GM23338 (cell line): ENCODE measurements around the gene OSBPL1A. TPM values are rescaled to one million over a fixed set of nuclear protein-coding genes. Genes with fewer than 3 reads are reported as not detected.

Experiments
- ATAC-seq: fragments of 200-7000 bp; cut with Tn5 transposase; 3 replicates; pipeline ENCODE4 v1.9.1; 2020
- DNase-seq: peaks from one replicate; pipeline ENCODE4 v3.0.0-alpha.2; 2015; ENCODE audit warnings: low spot score
- H2AFZ ChIP-seq: fragments of 200-600 bp; sonication (generic); 2 replicates; pipeline ENCODE4 v1.8.0; 2016; ENCODE audit warnings: antibody characterized with exemption, mild to moderate bottlenecking, moderate library complexity
- H3F3A ChIP-seq: fragments of 200-600 bp; sonication (generic); replicated peaks from 2 replicates; pipeline ENCODE4 v1.8.0; 2017; ENCODE audit warnings: antibody characterized with exemption, mixed run types, low read depth
- H3K27ac ChIP-seq: fragments of 200-600 bp; sonication (generic); 2 replicates; pipeline ENCODE4 v1.6.1; 2016; ENCODE audit warnings: low read depth
- H3K27me3 ChIP-seq: fragments of 200-600 bp; sonication (generic); 2 replicates; pipeline ENCODE4 v1.8.0; 2016; ENCODE audit warnings: mild to moderate bottlenecking, mixed run types, moderate library complexity; ENCODE audit not compliant: insufficient read depth
- H3K36me3 ChIP-seq: fragments of 200-600 bp; sonication (generic); 2 replicates; pipeline ENCODE4 v1.8.0; 2016; ENCODE audit warnings: mild to moderate bottlenecking; ENCODE audit not compliant: insufficient read depth
- H3K4me1 ChIP-seq: fragments of 200-600 bp; sonication (generic); 2 replicates; pipeline ENCODE4 v1.8.0; 2016; ENCODE audit warnings: mild to moderate bottlenecking, moderate library complexity; ENCODE audit not compliant: insufficient read depth
- H3K4me2 ChIP-seq: fragments of 200-600 bp; sonication (generic); 2 replicates; pipeline ENCODE4 v1.7.1; 2017; ENCODE audit warnings: mixed run types
- H3K4me3 ChIP-seq: fragments of 200-600 bp; sonication (generic); 2 replicates; pipeline ENCODE4 v1.6.1; 2016; ENCODE audit warnings: mixed run types
- H3K79me2 ChIP-seq: fragments of 200-600 bp; sonication (generic); replicated peaks from 2 replicates; pipeline ENCODE4 v1.8.0; 2017; ENCODE audit warnings: mild to moderate bottlenecking; ENCODE audit not compliant: insufficient read depth
- H3K9me2 ChIP-seq: fragments of 200-600 bp; sonication (generic); 2 replicates; pipeline ENCODE4 v1.8.0; 2017; ENCODE audit not compliant: insufficient read depth
- H4K20me1 ChIP-seq: fragments of 200-600 bp; sonication (generic); replicated peaks from 2 replicates; pipeline ENCODE4 v1.8.0; 2017; ENCODE audit warnings: mild to moderate bottlenecking; ENCODE audit not compliant: insufficient read depth
- H3K27ac Mint-ChIP-seq: 2 replicates; pipeline ENCODE4 v1.8.0; 2020; ENCODE audit warnings: inconsistent platforms, mild to moderate bottlenecking, moderate library complexity, mixed read lengths
- H3K27me3 Mint-ChIP-seq: 3 replicates; pipeline ENCODE4 v1.8.0; 2022; ENCODE audit warnings: low read depth, mild to moderate bottlenecking, moderate library complexity, mixed read lengths, inconsistent platforms; ENCODE audit not compliant: insufficient read depth, poor library complexity
- H3K36me3 Mint-ChIP-seq: 3 replicates; pipeline ENCODE4 v1.8.0; 2021; ENCODE audit warnings: low read depth, mild to moderate bottlenecking, inconsistent platforms, moderate library complexity, mixed read lengths
- H3K4me1 Mint-ChIP-seq: 3 replicates; pipeline ENCODE4 v1.8.0; 2020; ENCODE audit warnings: mild to moderate bottlenecking, inconsistent platforms, mixed read lengths
- H3K4me3 Mint-ChIP-seq: 3 replicates; pipeline ENCODE4 v1.8.0; 2021; ENCODE audit warnings: moderate library complexity, mild to moderate bottlenecking, inconsistent platforms, mixed read lengths
- H3K9me3 Mint-ChIP-seq: 3 replicates; pipeline ENCODE4 v1.8.0; 2020; ENCODE audit warnings: moderate library complexity, mild to moderate bottlenecking, inconsistent platforms, mixed read lengths
- CTCF ChIP-seq, 2 experiments: fragments of 200-600 bp in 1 of 2; sonication (generic) in 1 of 2; conservative IDR thresholded peaks; 2 replicates each; pipeline versions ENCODE4 v1.5.1 to v1.6.1; 2016 to 2017; ENCODE audit warnings: antibody characterized with exemption in 2 of 2, low read depth in 2 of 2, mild to moderate bottlenecking in 2 of 2, moderate library complexity in 1 of 2
- EZH2phosphoT487 ChIP-seq: fragments of 200-600 bp; sonication (generic); IDR thresholded peaks from one replicate; pipeline ENCODE4 v1.8.1; 2018; ENCODE audit warnings: antibody characterized with exemption; ENCODE audit not compliant: unreplicated experiment
- JUNB ChIP-seq: IDR thresholded peaks from one replicate; pipeline ENCODE4 v1.6.1; 2016; ENCODE audit warnings: antibody characterized with exemption; ENCODE audit not compliant: unreplicated experiment
- NANOG ChIP-seq: IDR thresholded peaks from 2 replicates; pipeline ENCODE4 v1.6.1; 2016; ENCODE audit warnings: antibody characterized with exemption, borderline replicate concordance
- ZNF114 ChIP-seq: fragments of 250-450 bp; sonication (Bioruptor Pico); IDR thresholded peaks from 2 replicates; pipeline ENCODE4 v1.5.0; 2020; ENCODE audit warnings: mild to moderate bottlenecking, moderate library complexity
- polyA plus RNA-seq: library from polyadenylated mRNA; unstranded; fragments of >200 nt; fragmentation: Nextera tagmentation; extraction: Ambion mirVana; gene quantifications from 2 replicates; pipeline ENCODE4 v1.2.1, GENCODE V29; 2016
- total RNA-seq: library from RNA; depleted of rRNA; stranded (reverse); fragments of >200 nt; shearing (Covaris generic); gene quantifications from 2 replicates; pipeline ENCODE4 v1.2.3, GENCODE V29; 2014
- TF ChIP-seq, protein P1 (sequence below): IDR thresholded peaks from 2 replicates; pipeline ENCODE4 v1.6.1; 2016; ENCODE audit warnings: antibody characterized with exemption
- TF ChIP-seq, protein P2 (sequence below): fragments of 250-450 bp; sonication (Bioruptor Pico); IDR thresholded peaks from 2 replicates; pipeline ENCODE4 v1.5.0; 2020; ENCODE audit warnings: mild to moderate bottlenecking, moderate library complexity

OSBPL1A gene
- total and polyA plus RNA-seq, 2 experiments from 2014 or later, result 55.6 to 71.4 TPM

- H3K9me2 ChIP-seq, result no peaks in the 10 kb centered on the region
- Mint-ChIP-seq H3K27ac (no peak overlapping the region), H3K9me3 (no peaks in the 10 kb centered on the region), H3K4me1 (no peaks in the 10 kb centered on the region), H3K27me3 (no peaks in the 10 kb centered on the region), H3K4me3 (no peak overlapping the region), H3K36me3 (peaks cover 26% of the 10 kb centered on the region)
- no peaks in the 10 kb centered on the region for H3K4me1 ChIP-seq
- no peak overlapping the region for H3K27ac ChIP-seq
- peaks cover 17% of the 10 kb centered on the region; the same call in 1 of the 2 replicates for H3K36me3 ChIP-seq
- no peaks in the 10 kb centered on the region for H3K27me3 ChIP-seq
- TF ChIP-seq NANOG (no peak), JUNB (no peak)
- TF ChIP-seq, protein P1, sequence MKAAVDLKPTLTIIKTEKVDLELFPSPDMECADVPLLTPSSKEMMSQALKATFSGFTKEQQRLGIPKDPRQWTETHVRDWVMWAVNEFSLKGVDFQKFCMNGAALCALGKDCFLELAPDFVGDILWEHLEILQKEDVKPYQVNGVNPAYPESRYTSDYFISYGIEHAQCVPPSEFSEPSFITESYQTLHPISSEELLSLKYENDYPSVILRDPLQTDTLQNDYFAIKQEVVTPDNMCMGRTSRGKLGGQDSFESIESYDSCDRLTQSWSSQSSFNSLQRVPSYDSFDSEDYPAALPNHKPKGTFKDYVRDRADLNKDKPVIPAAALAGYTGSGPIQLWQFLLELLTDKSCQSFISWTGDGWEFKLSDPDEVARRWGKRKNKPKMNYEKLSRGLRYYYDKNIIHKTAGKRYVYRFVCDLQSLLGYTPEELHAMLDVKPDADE, result no peak
- TF ChIP-seq, protein P2, sequence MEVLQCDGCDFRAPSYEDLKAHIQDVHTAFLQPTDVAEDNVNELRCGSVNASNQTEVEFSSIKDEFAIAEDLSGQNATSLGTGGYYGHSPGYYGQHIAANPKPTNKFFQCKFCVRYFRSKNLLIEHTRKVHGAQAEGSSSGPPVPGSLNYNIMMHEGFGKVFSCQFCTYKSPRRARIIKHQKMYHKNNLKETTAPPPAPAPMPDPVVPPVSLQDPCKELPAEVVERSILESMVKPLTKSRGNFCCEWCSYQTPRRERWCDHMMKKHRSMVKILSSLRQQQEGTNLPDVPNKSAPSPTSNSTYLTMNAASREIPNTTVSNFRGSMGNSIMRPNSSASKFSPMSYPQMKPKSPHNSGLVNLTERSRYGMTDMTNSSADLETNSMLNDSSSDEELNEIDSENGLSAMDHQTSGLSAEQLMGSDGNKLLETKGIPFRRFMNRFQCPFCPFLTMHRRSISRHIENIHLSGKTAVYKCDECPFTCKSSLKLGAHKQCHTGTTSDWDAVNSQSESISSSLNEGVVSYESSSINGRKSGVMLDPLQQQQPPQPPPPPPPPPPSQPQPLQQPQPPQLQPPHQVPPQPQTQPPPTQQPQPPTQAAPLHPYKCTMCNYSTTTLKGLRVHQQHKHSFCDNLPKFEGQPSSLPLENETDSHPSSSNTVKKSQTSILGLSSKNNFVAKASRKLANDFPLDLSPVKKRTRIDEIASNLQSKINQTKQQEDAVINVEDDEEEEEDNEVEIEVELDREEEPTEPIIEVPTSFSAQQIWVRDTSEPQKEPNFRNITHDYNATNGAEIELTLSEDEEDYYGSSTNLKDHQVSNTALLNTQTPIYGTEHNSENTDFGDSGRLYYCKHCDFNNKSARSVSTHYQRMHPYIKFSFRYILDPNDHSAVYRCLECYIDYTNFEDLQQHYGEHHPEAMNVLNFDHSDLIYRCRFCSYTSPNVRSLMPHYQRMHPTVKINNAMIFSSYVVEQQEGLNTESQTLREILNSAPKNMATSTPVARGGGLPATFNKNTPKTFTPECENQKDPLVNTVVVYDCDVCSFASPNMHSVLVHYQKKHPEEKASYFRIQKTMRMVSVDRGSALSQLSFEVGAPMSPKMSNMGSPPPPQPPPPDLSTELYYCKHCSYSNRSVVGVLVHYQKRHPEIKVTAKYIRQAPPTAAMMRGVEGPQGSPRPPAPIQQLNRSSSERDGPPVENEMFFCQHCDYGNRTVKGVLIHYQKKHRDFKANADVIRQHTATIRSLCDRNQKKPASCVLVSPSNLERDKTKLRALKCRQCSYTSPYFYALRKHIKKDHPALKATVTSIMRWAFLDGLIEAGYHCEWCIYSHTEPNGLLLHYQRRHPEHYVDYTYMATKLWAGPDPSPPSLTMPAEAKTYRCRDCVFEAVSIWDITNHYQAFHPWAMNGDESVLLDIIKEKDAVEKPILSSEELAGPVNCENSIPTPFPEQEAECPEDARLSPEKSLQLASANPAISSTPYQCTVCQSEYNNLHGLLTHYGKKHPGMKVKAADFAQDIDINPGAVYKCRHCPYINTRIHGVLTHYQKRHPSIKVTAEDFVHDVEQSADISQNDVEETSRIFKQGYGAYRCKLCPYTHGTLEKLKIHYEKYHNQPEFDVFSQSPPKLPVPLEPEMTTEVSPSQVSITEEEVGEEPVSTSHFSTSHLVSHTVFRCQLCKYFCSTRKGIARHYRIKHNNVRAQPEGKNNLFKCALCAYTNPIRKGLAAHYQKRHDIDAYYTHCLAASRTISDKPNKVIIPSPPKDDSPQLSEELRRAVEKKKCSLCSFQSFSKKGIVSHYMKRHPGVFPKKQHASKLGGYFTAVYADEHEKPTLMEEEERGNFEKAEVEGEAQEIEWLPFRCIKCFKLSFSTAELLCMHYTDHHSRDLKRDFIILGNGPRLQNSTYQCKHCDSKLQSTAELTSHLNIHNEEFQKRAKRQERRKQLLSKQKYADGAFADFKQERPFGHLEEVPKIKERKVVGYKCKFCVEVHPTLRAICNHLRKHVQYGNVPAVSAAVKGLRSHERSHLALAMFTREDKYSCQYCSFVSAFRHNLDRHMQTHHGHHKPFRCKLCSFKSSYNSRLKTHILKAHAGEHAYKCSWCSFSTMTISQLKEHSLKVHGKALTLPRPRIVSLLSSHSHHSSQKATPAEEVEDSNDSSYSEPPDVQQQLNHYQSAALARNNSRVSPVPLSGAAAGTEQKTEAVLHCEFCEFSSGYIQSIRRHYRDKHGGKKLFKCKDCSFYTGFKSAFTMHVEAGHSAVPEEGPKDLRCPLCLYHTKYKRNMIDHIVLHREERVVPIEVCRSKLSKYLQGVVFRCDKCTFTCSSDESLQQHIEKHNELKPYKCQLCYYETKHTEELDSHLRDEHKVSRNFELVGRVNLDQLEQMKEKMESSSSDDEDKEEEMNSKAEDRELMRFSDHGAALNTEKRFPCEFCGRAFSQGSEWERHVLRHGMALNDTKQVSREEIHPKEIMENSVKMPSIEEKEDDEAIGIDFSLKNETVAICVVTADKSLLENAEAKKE (CRISPR knock-in tag), result no peak
- no peaks in the 10 kb centered on the region for H3K79me2 ChIP-seq
- no peaks in the 10 kb centered on the region for H4K20me1 ChIP-seq
- H3K4me3 ChIP-seq, result no peak overlapping the region
- no peak for ATAC-seq
- no peaks in the 10 kb centered on the region for H3F3A ChIP-seq
- H2AFZ ChIP-seq, result no peak overlapping the region
- DNase-seq, result no peak
- H3K4me2 ChIP-seq, result no peak overlapping the region
These were observed 96.9 kb downstream of the OSBPL1A start for GRCh38 chr18:24300703-24301102.

- no peaks in the 10 kb centered on the region for H3F3A ChIP-seq
- H3K27ac Mint-ChIP-seq, result no peak overlapping the region
- H3K4me1 ChIP-seq, result no peaks in the 10 kb centered on the region
- no peak overlapping the region for H3K4me2 ChIP-seq
- no peaks in the 10 kb centered on the region for H3K79me2 ChIP-seq
- peaks cover 7% of the 10 kb centered on the region; the same call in 1 of the 3 replicates for H3K36me3 Mint-ChIP-seq
- ATAC-seq (no peak), DNase-seq (no peak)
- H3K9me3 Mint-ChIP-seq, result no peaks in the 10 kb centered on the region
- H3K4me3 ChIP-seq, result no peak overlapping the region
- H3K4me3 Mint-ChIP-seq, result no peak overlapping the region
- no peaks in the 10 kb centered on the region for H3K27me3 Mint-ChIP-seq
- no peaks in the 10 kb centered on the region for H4K20me1 ChIP-seq
- H3K9me2 ChIP-seq, result peaks cover 5% of the 10 kb centered on the region; the same call in 1 of the 2 replicates
- H2AFZ ChIP-seq, result no peak overlapping the region
- peaks cover 3% of the 10 kb centered on the region; the same call in 2 of the 3 replicates for H3K4me1 Mint-ChIP-seq
- H3K27me3 ChIP-seq, result no peaks in the 10 kb centered on the region
- no peak overlapping the region for H3K27ac ChIP-seq
- 0 out of 2 replicates have a peak, but pooled peaks cover 5% of the 10 kb centered on the region for H3K36me3 ChIP-seq
- TF ChIP-seq ZNF114 (CRISPR knock-in tag) (no peak), JUNB (no peak), CTCF (conservative IDR thresholded peaks at IDR 0.05; ENCODE audit: low read depth in 2 of 2) (no peak), EZH2phosphoT487 (no peak)
- TF ChIP-seq, protein P1, result no peak
These were observed 101.3 kb downstream of the OSBPL1A start for GRCh38 chr18:24296276-24296675.
